Measurements from ENCODE around the gene SSC5D. TPM values are rescaled to one million over a fixed set of nuclear protein-coding genes. Genes with fewer than 3 reads are reported as not detected.

The SSC5D gene
- total RNA-seq, 1 donor from 2014 or later: 3.7 TPM

- Histone ChIP-seq H3K27ac (replicated peaks) (no peak overlapping the region), H3K4me1 (peaks cover 8% of the 10 kb centered on the region), H3K9me3 (replicated peaks) (no peaks in the 10 kb centered on the region), H3K27me3 (ENCODE audit: low read depth) (peaks cover 14% of the 10 kb centered on the region), H3K36me3 (no peaks in the 10 kb centered on the region), H3K4me3 (no peak overlapping the region)
- intact Hi-C loops (cut with micrococcal nuclease): no loop called here
- TF ChIP-seq, protein P1, sequence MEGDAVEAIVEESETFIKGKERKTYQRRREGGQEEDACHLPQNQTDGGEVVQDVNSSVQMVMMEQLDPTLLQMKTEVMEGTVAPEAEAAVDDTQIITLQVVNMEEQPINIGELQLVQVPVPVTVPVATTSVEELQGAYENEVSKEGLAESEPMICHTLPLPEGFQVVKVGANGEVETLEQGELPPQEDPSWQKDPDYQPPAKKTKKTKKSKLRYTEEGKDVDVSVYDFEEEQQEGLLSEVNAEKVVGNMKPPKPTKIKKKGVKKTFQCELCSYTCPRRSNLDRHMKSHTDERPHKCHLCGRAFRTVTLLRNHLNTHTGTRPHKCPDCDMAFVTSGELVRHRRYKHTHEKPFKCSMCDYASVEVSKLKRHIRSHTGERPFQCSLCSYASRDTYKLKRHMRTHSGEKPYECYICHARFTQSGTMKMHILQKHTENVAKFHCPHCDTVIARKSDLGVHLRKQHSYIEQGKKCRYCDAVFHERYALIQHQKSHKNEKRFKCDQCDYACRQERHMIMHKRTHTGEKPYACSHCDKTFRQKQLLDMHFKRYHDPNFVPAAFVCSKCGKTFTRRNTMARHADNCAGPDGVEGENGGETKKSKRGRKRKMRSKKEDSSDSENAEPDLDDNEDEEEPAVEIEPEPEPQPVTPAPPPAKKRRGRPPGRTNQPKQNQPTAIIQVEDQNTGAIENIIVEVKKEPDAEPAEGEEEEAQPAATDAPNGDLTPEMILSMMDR (IDR thresholded peaks at IDR 0.05; ENCODE audit: borderline replicate concordance): no peak
- DNase-seq: no peak
Observed at GRCh38 chr19:55566823-55567222, 78.6 kb downstream of the SSC5D start.

- TF ChIP-seq, protein P1 (IDR thresholded peaks at IDR 0.05; ENCODE audit: borderline replicate concordance): no peak
- intact Hi-C loops (cut with micrococcal nuclease): no loop called here
Observed at GRCh38 chr19:55567708-55568328, 79.6 kb downstream of the SSC5D start.

More at GRCh38 chr19:55567708-55568328, 79.6 kb downstream of the SSC5D start:
- Histone ChIP-seq H3K4me1 (peaks cover 3% of the 10 kb centered on the region), H3K27me3 (ENCODE audit: low read depth) (peaks cover 14% of the 10 kb centered on the region), H3K4me3 (no peak overlapping the region), H3K36me3 (no peaks in the 10 kb centered on the region), H3K9me3 (replicated peaks) (no peaks in the 10 kb centered on the region), H3K27ac (replicated peaks) (no peak overlapping the region)
- no peak for DNase-seq

Other genes starting within 250 kb of the SSC5D start
- 39.8 TPM for gene PPP6R1, start 229.4 kb upstream of the SSC5D start, total RNA-seq
- gene HSPBP1, start 208.3 kb upstream of the SSC5D start, total RNA-seq: 29.0 TPM
- 3.0 TPM for gene BRSK1, start 204.4 kb upstream of the SSC5D start, total RNA-seq
- gene TMEM150B, start 163.1 kb upstream of the SSC5D start, total RNA-seq: 2.0 TPM
- 5.1 TPM for gene KMT5C, start 148.6 kb upstream of the SSC5D start, total RNA-seq
- not detected for gene COX6B2, start 133.7 kb upstream of the SSC5D start, total RNA-seq
- gene GARIN5B, start 125.2 kb upstream of the SSC5D start, total RNA-seq: not detected
- gene IL11, start 118.0 kb upstream of the SSC5D start, total RNA-seq: not detected
- gene TMEM190, start 111.6 kb upstream of the SSC5D start, total RNA-seq: not detected
- 0.69 TPM for gene TMEM238, start 104.1 kb upstream of the SSC5D start, total RNA-seq
- 559 TPM for gene RPL28, start 102.5 kb upstream of the SSC5D start, total RNA-seq
- 33.2 TPM for gene UBE2S, start 80.6 kb upstream of the SSC5D start, total RNA-seq
- not detected for gene SHISA7, start 45.1 kb upstream of the SSC5D start, total RNA-seq
- gene ISOC2, start 26.8 kb upstream of the SSC5D start, total RNA-seq: 52.6 TPM
- gene C19orf85, start 23.7 kb upstream of the SSC5D start, total RNA-seq: not detected
- gene ZNF628, start 11.8 kb upstream of the SSC5D start, total RNA-seq: 5.4 TPM
- gene NAT14, start 3.2 kb upstream of the SSC5D start, total RNA-seq: 5.2 TPM
- gene SBK2, start 48.7 kb downstream of the SSC5D start, total RNA-seq: 6.5 TPM
- 21.1 TPM for gene SBK3, start 57.1 kb downstream of the SSC5D start, total RNA-seq
- gene ZNF579, start 92.4 kb downstream of the SSC5D start, total RNA-seq: 11.5 TPM
- gene FIZ1, start 111.1 kb downstream of the SSC5D start, total RNA-seq: 16.0 TPM
- 15.6 TPM for gene ZNF524, start 111.9 kb downstream of the SSC5D start, total RNA-seq
- 17.0 TPM for gene ZNF865, start 117.2 kb downstream of the SSC5D start, total RNA-seq
- 13.2 TPM for gene ZNF784, start 136.1 kb downstream of the SSC5D start, total RNA-seq
- 11.8 TPM for gene ZNF580, start 152.6 kb downstream of the SSC5D start, total RNA-seq
- gene ZNF581, start 155.2 kb downstream of the SSC5D start, total RNA-seq: 7.1 TPM
- 14.6 TPM for gene CCDC106, start 159.8 kb downstream of the SSC5D start, total RNA-seq
- 74.0 TPM for gene U2AF2, start 166.6 kb downstream of the SSC5D start, total RNA-seq
- 205 TPM for gene EPN1, start 186.8 kb downstream of the SSC5D start, total RNA-seq
- gene NLRP9, start 250.0 kb downstream of the SSC5D start, total RNA-seq: not detected